Thyroid gland (tissue), 4 donors: ENCODE measurements around the gene ERFL.

Experiments
- POLR2A ChIP-seq, 2 donors: fragments of 450-650 bp; IDR thresholded peaks; one replicate each; pipeline ENCODE4 v1.6.1; 2017; ENCODE audit warnings: antibody characterized with exemption in 2 of 2, mild to moderate bottlenecking in 2 of 2, moderate library complexity in 1 of 2
- TF ChIP-seq, protein P1 (sequence below), 6 experiments: fragments of 200-600 bp in 3 of 6; fragments of 450-650 bp in 3 of 6; sonication (generic) in 3 of 6; IDR thresholded peaks; one replicate each; pipeline ENCODE4 v1.5.1; 2016 to 2019; ENCODE audit warnings: antibody characterized with exemption in 6 of 6, mild to moderate bottlenecking in 2 of 6, inconsistent platforms in 1 of 6, moderate library complexity in 1 of 6

DNA sequence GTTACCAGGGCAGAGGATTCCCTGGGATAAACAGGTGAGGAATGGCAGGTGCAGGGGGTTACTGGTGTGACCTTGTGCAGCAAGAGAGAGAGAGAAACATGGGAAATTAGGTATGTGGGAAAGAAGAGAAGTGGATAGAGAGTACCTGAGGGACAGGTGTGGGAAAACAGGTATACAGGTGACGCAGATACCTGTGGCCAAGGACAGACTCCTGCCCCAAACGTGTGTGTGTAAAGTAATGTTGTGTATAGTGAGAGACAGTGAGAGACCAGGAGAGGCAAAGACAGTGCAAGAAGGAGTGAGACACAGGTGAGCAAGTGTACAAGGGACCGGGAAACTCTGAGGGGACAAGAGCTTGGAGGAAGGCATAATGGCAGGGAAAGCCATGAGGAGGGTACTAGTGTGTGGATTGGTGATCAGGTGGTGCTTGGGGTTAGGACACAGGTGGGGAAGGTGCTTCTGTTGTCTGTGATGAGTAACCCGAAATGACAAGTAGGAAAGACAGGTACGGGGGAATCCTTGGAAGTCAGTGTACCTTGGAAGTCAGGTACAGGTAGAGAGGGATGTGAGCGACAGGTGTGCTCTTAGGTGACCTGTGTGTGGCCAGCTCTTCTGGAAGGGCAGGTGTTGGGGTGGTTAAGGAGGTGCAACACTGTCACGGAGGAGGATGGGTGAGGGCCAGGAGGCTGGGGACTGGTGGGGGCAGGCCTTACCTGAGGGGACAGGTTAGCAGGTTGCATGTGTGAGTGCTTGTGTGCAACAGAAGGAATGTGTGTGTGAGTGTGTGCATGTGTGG, 2.8 kb downstream of the ERFL start:
- TF ChIP-seq, protein P1, sequence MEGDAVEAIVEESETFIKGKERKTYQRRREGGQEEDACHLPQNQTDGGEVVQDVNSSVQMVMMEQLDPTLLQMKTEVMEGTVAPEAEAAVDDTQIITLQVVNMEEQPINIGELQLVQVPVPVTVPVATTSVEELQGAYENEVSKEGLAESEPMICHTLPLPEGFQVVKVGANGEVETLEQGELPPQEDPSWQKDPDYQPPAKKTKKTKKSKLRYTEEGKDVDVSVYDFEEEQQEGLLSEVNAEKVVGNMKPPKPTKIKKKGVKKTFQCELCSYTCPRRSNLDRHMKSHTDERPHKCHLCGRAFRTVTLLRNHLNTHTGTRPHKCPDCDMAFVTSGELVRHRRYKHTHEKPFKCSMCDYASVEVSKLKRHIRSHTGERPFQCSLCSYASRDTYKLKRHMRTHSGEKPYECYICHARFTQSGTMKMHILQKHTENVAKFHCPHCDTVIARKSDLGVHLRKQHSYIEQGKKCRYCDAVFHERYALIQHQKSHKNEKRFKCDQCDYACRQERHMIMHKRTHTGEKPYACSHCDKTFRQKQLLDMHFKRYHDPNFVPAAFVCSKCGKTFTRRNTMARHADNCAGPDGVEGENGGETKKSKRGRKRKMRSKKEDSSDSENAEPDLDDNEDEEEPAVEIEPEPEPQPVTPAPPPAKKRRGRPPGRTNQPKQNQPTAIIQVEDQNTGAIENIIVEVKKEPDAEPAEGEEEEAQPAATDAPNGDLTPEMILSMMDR (IDR thresholded peaks at IDR 0.05), result no peak
- TF ChIP-seq POLR2A (IDR thresholded peaks at IDR 0.05), result no peak
